ENCODE measurements around the gene MYOCOS.

DNA sequence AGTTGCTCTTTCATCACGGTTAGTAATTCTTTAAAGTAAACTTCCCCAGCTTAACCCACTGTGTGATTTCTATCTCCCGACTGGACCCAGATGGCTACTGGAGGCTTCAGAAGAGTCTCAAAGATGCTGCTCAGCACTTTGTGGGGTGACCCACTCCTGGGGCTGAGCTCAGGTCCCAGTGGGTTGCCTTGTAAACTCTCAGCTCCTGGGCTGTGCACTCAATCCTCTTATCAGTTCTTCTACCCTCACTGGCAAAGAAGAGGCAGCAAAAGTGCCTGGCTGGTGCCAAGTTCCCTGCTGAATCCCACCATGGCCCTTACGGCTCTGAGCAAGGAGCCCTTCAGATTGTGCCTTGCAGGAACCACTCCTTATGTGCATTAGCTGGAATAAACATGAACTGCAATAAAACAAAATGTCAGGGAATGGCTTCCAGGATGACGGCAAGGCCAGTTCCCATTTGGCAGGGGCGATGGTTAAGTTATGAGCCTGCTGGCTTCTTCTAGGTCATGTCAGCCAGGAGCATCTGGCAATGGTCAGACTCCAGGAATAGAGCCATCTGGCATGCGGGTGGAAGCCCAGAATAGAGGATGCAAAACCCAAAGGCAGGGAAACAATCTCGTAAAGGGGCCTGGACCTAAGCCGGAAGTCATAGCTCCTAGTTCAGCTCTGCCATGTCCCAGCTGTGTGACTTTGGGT lies 23.7 kb downstream of the MYOCOS start:
- TF ChIP-seq, protein P1, sequence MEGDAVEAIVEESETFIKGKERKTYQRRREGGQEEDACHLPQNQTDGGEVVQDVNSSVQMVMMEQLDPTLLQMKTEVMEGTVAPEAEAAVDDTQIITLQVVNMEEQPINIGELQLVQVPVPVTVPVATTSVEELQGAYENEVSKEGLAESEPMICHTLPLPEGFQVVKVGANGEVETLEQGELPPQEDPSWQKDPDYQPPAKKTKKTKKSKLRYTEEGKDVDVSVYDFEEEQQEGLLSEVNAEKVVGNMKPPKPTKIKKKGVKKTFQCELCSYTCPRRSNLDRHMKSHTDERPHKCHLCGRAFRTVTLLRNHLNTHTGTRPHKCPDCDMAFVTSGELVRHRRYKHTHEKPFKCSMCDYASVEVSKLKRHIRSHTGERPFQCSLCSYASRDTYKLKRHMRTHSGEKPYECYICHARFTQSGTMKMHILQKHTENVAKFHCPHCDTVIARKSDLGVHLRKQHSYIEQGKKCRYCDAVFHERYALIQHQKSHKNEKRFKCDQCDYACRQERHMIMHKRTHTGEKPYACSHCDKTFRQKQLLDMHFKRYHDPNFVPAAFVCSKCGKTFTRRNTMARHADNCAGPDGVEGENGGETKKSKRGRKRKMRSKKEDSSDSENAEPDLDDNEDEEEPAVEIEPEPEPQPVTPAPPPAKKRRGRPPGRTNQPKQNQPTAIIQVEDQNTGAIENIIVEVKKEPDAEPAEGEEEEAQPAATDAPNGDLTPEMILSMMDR (IDR thresholded peaks at IDR 0.05) = no peak
- peak; percentile 52 to 91 (median 82) for TF ChIP-seq EP300 (IDR thresholded peaks at IDR 0.05)
- no peak for TF ChIP-seq POLR2A (IDR thresholded peaks at IDR 0.05)

Data from sigmoid colon (tissue), 4 donors.